ENCODE data around the gene NCK2. TPM values are rescaled to one million over a fixed set of nuclear protein-coding genes. Genes with fewer than 3 reads are reported as not detected.

The NCK2 gene
- total RNA-seq, 1 experiment from 2014 or later = 26.7 TPM

DNA sequence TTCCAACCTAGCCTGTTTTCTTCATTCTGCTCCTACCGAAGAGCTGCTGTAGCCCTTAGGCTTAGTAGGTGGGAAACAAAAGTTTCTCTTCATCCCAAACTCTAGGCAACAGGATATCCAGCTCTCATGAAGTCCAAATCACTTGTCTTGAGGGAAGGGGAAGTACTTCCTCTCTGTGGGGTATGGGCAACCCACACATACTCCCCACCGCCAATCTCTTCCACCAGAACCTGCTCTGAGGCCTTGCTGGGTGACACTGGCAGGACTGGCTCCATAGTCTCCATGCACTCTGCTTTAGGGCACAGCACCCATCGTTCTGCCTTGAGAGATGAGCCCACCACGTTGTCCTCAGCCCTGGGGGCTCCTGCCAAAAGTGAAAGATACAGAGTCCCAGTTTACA lies 173.0 kb downstream of the NCK2 start:
- Histone ChIP-seq H3K79me2 (ENCODE audit: insufficient read depth, low read length) (no peaks in the 10 kb centered on the region), H3K9ac (ENCODE audit: low read length) (no peak overlapping the region), H3K27me3 (ENCODE audit: insufficient read depth, low read length) (no peaks in the 10 kb centered on the region), H3K9me2 (ENCODE audit: insufficient read depth) (no peaks in the 10 kb centered on the region), H3K27ac (ENCODE audit: low read depth, low read length) (no peak overlapping the region), H4K20me1 (ENCODE audit: insufficient read depth) (no peaks in the 10 kb centered on the region), H3K9me3 (ENCODE audit: control insufficient read depth in 1 of 2, insufficient read depth in 1 of 2, low read depth in 1 of 2, low read length in 2 of 2) (no peaks in the 10 kb centered on the region), H3K4me1 (ENCODE audit: control insufficient read depth in 1 of 2, insufficient read depth in 2 of 2, low read length in 2 of 2) (peaks cover 17 to 30% of the 10 kb centered on the region in 2 experiments), H2AFZ (ENCODE audit: low read depth, low read length, poor library complexity, severe bottlenecking) (no peak overlapping the region), H3K4me2 (ENCODE audit: low read length) (no peak overlapping the region), H3K36me3 (ENCODE audit: control insufficient read depth in 1 of 2, insufficient read depth in 2 of 2, low read length in 2 of 2) (no peaks in the 10 kb centered on the region), H3K4me3 (replicated peaks in 1 of 2; ENCODE audit: low read depth in 1 of 2, low read length in 2 of 2) (no peak overlapping the region)
- ATAC-seq (no peak), DNase-seq (ENCODE audit: low read depth, low spot score) (no peak)
- ChIA-PET CTCF (no interaction called here), RAD21 (ENCODE audit: low non-redundant PET in 1 of 2, low total read pairs in 2 of 2, uncharacterized antibody in 2 of 2, unreplicated experiment in 2 of 2) (no interaction called here), POLR2A (no interaction called here)
- intact Hi-C loops (cut with micrococcal nuclease) = loop anchor here (10.0 kb wide), 1 partner anchor 167 kb away; no protein-coding TSS in a partner anchor
- no TSS peak for BruUV-seq (replicated peaks)
- TF ChIP-seq ZFX (IDR thresholded peaks at IDR 0.05) = no peak
- TF ChIP-seq POLR2AphosphoS5 (IDR thresholded peaks at IDR 0.05; ENCODE audit: low read depth, low read length) = no peak
- no peak for TF ChIP-seq EGR1 (IDR thresholded peaks at IDR 0.05; ENCODE audit: low read depth)
- TF ChIP-seq ELF1 (IDR thresholded peaks at IDR 0.05; ENCODE audit: borderline replicate concordance, low read depth) = no peak
- TF ChIP-seq ATF3 (IDR thresholded peaks at IDR 0.05) = no peak
- no peak for TF ChIP-seq ZBTB33 (IDR thresholded peaks at IDR 0.05; ENCODE audit: extremely low read depth, insufficient replicate concordance, low read length)
- TF ChIP-seq SRF (IDR thresholded peaks at IDR 0.05; ENCODE audit: low read depth) = no peak
- TF ChIP-seq POLR2A (IDR thresholded peaks at IDR 0.05; ENCODE audit: borderline replicate concordance, extremely low read depth, insufficient read depth, insufficient read length) = no peak
- TF ChIP-seq CBX3 (IDR thresholded peaks at IDR 0.05; ENCODE audit: low read depth) = no peak
- no peak for TF ChIP-seq MAX (IDR thresholded peaks at IDR 0.05)
- no peak for TF ChIP-seq EZH2 (IDR thresholded peaks at IDR 0.05)
- no peak for TF ChIP-seq SP1 (IDR thresholded peaks at IDR 0.05; ENCODE audit: low read depth)
- no peak for TF ChIP-seq EZH2phosphoT487 (IDR thresholded peaks at IDR 0.05; ENCODE audit: borderline replicate concordance)
- TF ChIP-seq SIN3A (IDR thresholded peaks at IDR 0.05; ENCODE audit: low read depth) = no peak
- TF ChIP-seq TCF7L2 (IDR thresholded peaks at IDR 0.05; ENCODE audit: borderline replicate concordance, extremely low read depth, insufficient read depth, insufficient read length) = no peak
- TF ChIP-seq, protein P1, sequence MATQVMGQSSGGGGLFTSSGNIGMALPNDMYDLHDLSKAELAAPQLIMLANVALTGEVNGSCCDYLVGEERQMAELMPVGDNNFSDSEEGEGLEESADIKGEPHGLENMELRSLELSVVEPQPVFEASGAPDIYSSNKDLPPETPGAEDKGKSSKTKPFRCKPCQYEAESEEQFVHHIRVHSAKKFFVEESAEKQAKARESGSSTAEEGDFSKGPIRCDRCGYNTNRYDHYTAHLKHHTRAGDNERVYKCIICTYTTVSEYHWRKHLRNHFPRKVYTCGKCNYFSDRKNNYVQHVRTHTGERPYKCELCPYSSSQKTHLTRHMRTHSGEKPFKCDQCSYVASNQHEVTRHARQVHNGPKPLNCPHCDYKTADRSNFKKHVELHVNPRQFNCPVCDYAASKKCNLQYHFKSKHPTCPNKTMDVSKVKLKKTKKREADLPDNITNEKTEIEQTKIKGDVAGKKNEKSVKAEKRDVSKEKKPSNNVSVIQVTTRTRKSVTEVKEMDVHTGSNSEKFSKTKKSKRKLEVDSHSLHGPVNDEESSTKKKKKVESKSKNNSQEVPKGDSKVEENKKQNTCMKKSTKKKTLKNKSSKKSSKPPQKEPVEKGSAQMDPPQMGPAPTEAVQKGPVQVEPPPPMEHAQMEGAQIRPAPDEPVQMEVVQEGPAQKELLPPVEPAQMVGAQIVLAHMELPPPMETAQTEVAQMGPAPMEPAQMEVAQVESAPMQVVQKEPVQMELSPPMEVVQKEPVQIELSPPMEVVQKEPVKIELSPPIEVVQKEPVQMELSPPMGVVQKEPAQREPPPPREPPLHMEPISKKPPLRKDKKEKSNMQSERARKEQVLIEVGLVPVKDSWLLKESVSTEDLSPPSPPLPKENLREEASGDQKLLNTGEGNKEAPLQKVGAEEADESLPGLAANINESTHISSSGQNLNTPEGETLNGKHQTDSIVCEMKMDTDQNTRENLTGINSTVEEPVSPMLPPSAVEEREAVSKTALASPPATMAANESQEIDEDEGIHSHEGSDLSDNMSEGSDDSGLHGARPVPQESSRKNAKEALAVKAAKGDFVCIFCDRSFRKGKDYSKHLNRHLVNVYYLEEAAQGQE (IDR thresholded peaks at IDR 0.05; ENCODE audit: low read depth) = no peak
- no peak for TF ChIP-seq FOSL1 (IDR thresholded peaks at IDR 0.05; ENCODE audit: low read depth)
- no peak for TF ChIP-seq JUND (IDR thresholded peaks at IDR 0.05)
- no peak for TF ChIP-seq ZNF274 (IDR thresholded peaks at IDR 0.05; ENCODE audit: low read depth, low read length)
- TF ChIP-seq RAD21 (IDR thresholded peaks at IDR 0.05; ENCODE audit: low read depth) = no peak
